GM23338 (cell line): ENCODE measurements around the gene COBL. TPM values are rescaled to one million over a fixed set of nuclear protein-coding genes. Genes with fewer than 3 reads are reported as not detected.

Experiments used
- EZH2 ChIP-seq: fragments of 200-600 bp; sonication (generic); IDR thresholded peaks from one replicate; pipeline ENCODE4 v1.8.0; 2017; ENCODE audit warnings: antibody characterized with exemption, mild to moderate bottlenecking, low read depth; ENCODE audit not compliant: unreplicated experiment
- EZH2phosphoT487 ChIP-seq: fragments of 200-600 bp; sonication (generic); IDR thresholded peaks from one replicate; pipeline ENCODE4 v1.8.1; 2018; ENCODE audit warnings: antibody characterized with exemption; ENCODE audit not compliant: unreplicated experiment
- JUNB ChIP-seq: IDR thresholded peaks from one replicate; pipeline ENCODE4 v1.6.1; 2016; ENCODE audit warnings: antibody characterized with exemption; ENCODE audit not compliant: unreplicated experiment
- NANOG ChIP-seq: IDR thresholded peaks from 2 replicates; pipeline ENCODE4 v1.6.1; 2016; ENCODE audit warnings: antibody characterized with exemption, borderline replicate concordance
- POLR2AphosphoS5 ChIP-seq: IDR thresholded peaks from 2 replicates; pipeline ENCODE4 v1.6.1; 2016; ENCODE audit warnings: antibody characterized with exemption, low read depth
- STAT1 ChIP-seq: IDR thresholded peaks from one replicate; pipeline ENCODE4 v1.6.1; 2016; ENCODE audit warnings: antibody characterized with exemption; ENCODE audit not compliant: unreplicated experiment
- polyA plus RNA-seq: library from polyadenylated mRNA; unstranded; fragments of >200 nt; fragmentation: Nextera tagmentation; extraction: Ambion mirVana; gene quantifications from 2 replicates; pipeline ENCODE4 v1.2.1, GENCODE V29; 2016
- total RNA-seq: library from RNA; depleted of rRNA; stranded (reverse); fragments of >200 nt; shearing (Covaris generic); gene quantifications from 2 replicates; pipeline ENCODE4 v1.2.3, GENCODE V29; 2014
- TF ChIP-seq, protein P1 (sequence below): fragments of 250-450 bp; sonication (Bioruptor Pico); IDR thresholded peaks from 2 replicates; pipeline ENCODE4 v1.5.0; 2020; ENCODE audit warnings: mild to moderate bottlenecking, moderate library complexity
- TF ChIP-seq, protein P2 (sequence below): IDR thresholded peaks from one replicate; pipeline ENCODE4 v1.6.1; 2018; ENCODE audit warnings: antibody characterized with exemption; ENCODE audit not compliant: unreplicated experiment
- TF ChIP-seq, protein P3 (sequence below): IDR thresholded peaks from 2 replicates; pipeline ENCODE4 v1.6.1; 2016; ENCODE audit warnings: antibody characterized with exemption

COBL gene
- total and polyA plus RNA-seq, 2 experiments from 2014 or later = 18.3 to 51.9 TPM

DNA sequence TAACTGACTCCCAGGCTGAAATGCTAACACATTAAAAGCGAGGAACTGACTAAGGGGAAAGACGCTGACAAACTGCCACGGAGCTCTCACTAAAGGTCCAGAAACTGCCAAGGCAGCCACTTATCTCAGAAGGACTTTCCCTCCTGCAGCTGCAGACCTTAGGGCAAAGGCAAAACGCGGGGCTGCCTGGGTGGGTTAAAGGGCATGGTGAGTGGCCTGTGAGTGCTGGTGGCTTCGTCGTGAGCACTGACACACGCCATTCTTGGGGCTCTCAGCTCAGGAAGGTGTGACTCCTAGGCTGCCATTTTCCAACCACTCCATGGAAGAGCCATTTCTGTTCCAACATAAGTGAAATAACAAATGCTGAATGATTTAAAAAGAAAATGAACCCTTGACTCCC is 232.5 kb downstream of the COBL start (continued):
- TF ChIP-seq, protein P1, sequence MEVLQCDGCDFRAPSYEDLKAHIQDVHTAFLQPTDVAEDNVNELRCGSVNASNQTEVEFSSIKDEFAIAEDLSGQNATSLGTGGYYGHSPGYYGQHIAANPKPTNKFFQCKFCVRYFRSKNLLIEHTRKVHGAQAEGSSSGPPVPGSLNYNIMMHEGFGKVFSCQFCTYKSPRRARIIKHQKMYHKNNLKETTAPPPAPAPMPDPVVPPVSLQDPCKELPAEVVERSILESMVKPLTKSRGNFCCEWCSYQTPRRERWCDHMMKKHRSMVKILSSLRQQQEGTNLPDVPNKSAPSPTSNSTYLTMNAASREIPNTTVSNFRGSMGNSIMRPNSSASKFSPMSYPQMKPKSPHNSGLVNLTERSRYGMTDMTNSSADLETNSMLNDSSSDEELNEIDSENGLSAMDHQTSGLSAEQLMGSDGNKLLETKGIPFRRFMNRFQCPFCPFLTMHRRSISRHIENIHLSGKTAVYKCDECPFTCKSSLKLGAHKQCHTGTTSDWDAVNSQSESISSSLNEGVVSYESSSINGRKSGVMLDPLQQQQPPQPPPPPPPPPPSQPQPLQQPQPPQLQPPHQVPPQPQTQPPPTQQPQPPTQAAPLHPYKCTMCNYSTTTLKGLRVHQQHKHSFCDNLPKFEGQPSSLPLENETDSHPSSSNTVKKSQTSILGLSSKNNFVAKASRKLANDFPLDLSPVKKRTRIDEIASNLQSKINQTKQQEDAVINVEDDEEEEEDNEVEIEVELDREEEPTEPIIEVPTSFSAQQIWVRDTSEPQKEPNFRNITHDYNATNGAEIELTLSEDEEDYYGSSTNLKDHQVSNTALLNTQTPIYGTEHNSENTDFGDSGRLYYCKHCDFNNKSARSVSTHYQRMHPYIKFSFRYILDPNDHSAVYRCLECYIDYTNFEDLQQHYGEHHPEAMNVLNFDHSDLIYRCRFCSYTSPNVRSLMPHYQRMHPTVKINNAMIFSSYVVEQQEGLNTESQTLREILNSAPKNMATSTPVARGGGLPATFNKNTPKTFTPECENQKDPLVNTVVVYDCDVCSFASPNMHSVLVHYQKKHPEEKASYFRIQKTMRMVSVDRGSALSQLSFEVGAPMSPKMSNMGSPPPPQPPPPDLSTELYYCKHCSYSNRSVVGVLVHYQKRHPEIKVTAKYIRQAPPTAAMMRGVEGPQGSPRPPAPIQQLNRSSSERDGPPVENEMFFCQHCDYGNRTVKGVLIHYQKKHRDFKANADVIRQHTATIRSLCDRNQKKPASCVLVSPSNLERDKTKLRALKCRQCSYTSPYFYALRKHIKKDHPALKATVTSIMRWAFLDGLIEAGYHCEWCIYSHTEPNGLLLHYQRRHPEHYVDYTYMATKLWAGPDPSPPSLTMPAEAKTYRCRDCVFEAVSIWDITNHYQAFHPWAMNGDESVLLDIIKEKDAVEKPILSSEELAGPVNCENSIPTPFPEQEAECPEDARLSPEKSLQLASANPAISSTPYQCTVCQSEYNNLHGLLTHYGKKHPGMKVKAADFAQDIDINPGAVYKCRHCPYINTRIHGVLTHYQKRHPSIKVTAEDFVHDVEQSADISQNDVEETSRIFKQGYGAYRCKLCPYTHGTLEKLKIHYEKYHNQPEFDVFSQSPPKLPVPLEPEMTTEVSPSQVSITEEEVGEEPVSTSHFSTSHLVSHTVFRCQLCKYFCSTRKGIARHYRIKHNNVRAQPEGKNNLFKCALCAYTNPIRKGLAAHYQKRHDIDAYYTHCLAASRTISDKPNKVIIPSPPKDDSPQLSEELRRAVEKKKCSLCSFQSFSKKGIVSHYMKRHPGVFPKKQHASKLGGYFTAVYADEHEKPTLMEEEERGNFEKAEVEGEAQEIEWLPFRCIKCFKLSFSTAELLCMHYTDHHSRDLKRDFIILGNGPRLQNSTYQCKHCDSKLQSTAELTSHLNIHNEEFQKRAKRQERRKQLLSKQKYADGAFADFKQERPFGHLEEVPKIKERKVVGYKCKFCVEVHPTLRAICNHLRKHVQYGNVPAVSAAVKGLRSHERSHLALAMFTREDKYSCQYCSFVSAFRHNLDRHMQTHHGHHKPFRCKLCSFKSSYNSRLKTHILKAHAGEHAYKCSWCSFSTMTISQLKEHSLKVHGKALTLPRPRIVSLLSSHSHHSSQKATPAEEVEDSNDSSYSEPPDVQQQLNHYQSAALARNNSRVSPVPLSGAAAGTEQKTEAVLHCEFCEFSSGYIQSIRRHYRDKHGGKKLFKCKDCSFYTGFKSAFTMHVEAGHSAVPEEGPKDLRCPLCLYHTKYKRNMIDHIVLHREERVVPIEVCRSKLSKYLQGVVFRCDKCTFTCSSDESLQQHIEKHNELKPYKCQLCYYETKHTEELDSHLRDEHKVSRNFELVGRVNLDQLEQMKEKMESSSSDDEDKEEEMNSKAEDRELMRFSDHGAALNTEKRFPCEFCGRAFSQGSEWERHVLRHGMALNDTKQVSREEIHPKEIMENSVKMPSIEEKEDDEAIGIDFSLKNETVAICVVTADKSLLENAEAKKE (CRISPR knock-in tag) = no peak
- TF ChIP-seq EZH2 (no peak), EZH2phosphoT487 (no peak), STAT1 (no peak), NANOG (no peak), POLR2AphosphoS5 (no peak), JUNB (no peak)
- TF ChIP-seq, protein P2, sequence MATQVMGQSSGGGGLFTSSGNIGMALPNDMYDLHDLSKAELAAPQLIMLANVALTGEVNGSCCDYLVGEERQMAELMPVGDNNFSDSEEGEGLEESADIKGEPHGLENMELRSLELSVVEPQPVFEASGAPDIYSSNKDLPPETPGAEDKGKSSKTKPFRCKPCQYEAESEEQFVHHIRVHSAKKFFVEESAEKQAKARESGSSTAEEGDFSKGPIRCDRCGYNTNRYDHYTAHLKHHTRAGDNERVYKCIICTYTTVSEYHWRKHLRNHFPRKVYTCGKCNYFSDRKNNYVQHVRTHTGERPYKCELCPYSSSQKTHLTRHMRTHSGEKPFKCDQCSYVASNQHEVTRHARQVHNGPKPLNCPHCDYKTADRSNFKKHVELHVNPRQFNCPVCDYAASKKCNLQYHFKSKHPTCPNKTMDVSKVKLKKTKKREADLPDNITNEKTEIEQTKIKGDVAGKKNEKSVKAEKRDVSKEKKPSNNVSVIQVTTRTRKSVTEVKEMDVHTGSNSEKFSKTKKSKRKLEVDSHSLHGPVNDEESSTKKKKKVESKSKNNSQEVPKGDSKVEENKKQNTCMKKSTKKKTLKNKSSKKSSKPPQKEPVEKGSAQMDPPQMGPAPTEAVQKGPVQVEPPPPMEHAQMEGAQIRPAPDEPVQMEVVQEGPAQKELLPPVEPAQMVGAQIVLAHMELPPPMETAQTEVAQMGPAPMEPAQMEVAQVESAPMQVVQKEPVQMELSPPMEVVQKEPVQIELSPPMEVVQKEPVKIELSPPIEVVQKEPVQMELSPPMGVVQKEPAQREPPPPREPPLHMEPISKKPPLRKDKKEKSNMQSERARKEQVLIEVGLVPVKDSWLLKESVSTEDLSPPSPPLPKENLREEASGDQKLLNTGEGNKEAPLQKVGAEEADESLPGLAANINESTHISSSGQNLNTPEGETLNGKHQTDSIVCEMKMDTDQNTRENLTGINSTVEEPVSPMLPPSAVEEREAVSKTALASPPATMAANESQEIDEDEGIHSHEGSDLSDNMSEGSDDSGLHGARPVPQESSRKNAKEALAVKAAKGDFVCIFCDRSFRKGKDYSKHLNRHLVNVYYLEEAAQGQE = no peak
- TF ChIP-seq, protein P3, sequence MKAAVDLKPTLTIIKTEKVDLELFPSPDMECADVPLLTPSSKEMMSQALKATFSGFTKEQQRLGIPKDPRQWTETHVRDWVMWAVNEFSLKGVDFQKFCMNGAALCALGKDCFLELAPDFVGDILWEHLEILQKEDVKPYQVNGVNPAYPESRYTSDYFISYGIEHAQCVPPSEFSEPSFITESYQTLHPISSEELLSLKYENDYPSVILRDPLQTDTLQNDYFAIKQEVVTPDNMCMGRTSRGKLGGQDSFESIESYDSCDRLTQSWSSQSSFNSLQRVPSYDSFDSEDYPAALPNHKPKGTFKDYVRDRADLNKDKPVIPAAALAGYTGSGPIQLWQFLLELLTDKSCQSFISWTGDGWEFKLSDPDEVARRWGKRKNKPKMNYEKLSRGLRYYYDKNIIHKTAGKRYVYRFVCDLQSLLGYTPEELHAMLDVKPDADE = no peak
